Stimulated activated naive CD8-positive, alpha-beta T cell treated with anti-CD3 and anti-CD28 coated beads, Interleukin-15, amount 100 ng/mL, for 72 hours (primary cell): ENCODE measurements around the gene BID.
"Not testable (repeated sequence)": the region's sequence is repeated elsewhere in the genome, so short reads cannot be mapped to it uniquely, and the experiment has no call there.

ENCODE experiments used
- ATAC-seq: fragments of 150-1000 bp; cut with Tn5 transposase; 2 replicates; pipeline ENCODE4 v1.10.0; 2021; ENCODE audit warnings: mild to moderate bottlenecking, moderate library complexity
- DNase-seq, 2 donors: peaks; one replicate each; pipeline ENCODE4 v3.0.0; 2021 to 2022
- H3K27ac Mint-ChIP-seq, 2 donors: one replicate each; pipeline ENCODE4 v1.8.0; 2022; ENCODE audit warnings: mild to moderate bottlenecking in 2 of 2, mixed read lengths in 2 of 2, moderate library complexity in 2 of 2
- H3K27me3 Mint-ChIP-seq: one replicate; pipeline ENCODE4 v1.8.0; 2022; ENCODE audit warnings: mixed read lengths
- H3K4me1 Mint-ChIP-seq: one replicate; pipeline ENCODE4 v1.8.0; 2022; ENCODE audit warnings: mild to moderate bottlenecking, mixed read lengths
- H3K4me3 Mint-ChIP-seq, 2 donors: one replicate each; pipeline ENCODE4 v1.8.0; 2022; ENCODE audit warnings: mild to moderate bottlenecking in 2 of 2, mixed read lengths in 2 of 2, moderate library complexity in 1 of 2
- H3K9me3 Mint-ChIP-seq, 2 donors: one replicate each; pipeline ENCODE4 v1.8.0; 2022; ENCODE audit warnings: mixed read lengths in 2 of 2

The BID gene

GRCh38 chr22:17698276-17698675 lies 76.0 kb downstream of the BID start:
- H3K27me3 Mint-ChIP-seq, ATAC-seq, H3K4me3 Mint-ChIP-seq, DNase-seq, H3K9me3 Mint-ChIP-seq, H3K27ac Mint-ChIP-seq: not testable (repeated sequence)
- peaks cover 11% of the 10 kb centered on the region for H3K4me1 Mint-ChIP-seq

- H3K4me3 Mint-ChIP-seq, ATAC-seq, H3K27me3 Mint-ChIP-seq, H3K9me3 Mint-ChIP-seq, H3K27ac Mint-ChIP-seq, DNase-seq: not testable (repeated sequence)
- H3K4me1 Mint-ChIP-seq = peaks cover 11% of the 10 kb centered on the region
Measured at GRCh38 chr22:17697196-17697595, 77.1 kb downstream of the BID start.

DNA sequence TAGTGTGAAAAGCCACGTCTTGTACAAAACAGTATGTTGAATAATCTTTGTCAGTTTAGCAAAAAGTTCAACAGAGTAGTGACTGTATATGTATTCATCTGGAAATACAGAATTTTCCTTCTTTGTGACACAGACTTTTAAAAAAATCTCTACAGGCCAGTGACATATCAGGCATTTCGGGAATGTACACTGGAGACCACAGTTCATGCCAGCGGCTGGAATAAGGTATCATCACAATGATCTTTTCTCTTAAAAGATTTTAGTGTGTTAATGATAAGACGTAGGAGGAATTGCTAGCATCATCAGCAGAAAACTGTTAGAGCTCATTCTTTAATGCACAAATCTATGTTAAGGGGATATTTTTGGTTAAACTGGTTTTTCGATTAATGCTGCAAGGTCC lies 78.3 kb downstream of the BID start:
- H3K4me3 Mint-ChIP-seq = no peak overlapping the region
- no peaks in the 10 kb centered on the region for H3K9me3 Mint-ChIP-seq
- H3K27me3 Mint-ChIP-seq = no peaks in the 10 kb centered on the region
- DNase-seq = no peak
- no peak for ATAC-seq
- no peak overlapping the region for H3K27ac Mint-ChIP-seq
- H3K4me1 Mint-ChIP-seq = peaks cover 11% of the 10 kb centered on the region

DNA sequence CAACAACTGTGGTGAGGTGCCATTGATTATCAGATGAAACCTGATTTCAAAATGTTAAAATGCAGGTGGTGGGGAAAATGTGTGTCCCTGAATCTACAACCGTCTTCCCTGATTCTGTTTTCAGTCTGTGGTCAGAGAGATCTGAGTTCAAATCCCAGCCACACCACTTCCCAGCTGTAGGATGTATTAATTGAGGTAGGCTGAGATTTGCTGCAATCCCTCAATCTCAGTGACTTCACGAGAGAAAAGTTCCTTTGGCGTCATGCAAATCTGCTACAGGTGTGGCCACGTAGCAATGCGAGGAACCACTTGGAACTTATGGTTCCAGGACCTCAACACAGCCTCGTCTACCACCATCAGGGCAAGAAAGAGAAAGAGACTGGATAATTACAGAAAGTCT lies 79.5 kb downstream of the BID start:
- no peak for DNase-seq
- no peak for ATAC-seq
- Mint-ChIP-seq H3K9me3 (no peaks in the 10 kb centered on the region), H3K4me3 (no peak overlapping the region), H3K27ac (no peak overlapping the region), H3K4me1 (peaks cover 11% of the 10 kb centered on the region), H3K27me3 (no peaks in the 10 kb centered on the region)

DNA sequence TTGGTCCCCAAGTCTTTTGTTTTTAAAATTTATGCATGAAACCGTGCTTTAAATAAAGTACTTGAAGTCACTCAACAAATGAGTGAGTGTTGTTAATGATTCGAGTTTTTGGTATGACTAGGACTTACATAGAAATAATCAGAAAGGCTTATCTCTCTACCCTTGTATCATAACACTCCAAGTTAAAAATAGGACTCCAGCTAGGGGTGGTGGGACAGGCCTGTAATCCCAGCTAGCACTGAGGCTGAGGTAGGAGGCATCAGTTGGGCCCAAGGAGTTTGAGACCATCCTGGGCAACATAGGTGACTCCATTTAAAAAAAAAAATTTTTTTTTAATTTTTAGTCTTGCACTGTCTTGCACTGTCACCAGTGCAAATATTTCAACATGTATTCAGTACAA lies 80.1 kb downstream of the BID start:
- ATAC-seq (no peak), DNase-seq (no peak)
- H3K4me1 Mint-ChIP-seq = peaks cover 11% of the 10 kb centered on the region
- H3K27ac Mint-ChIP-seq = no peak overlapping the region
- H3K9me3 Mint-ChIP-seq = no peaks in the 10 kb centered on the region
- no peak overlapping the region for H3K4me3 Mint-ChIP-seq
- no peaks in the 10 kb centered on the region for H3K27me3 Mint-ChIP-seq

DNA sequence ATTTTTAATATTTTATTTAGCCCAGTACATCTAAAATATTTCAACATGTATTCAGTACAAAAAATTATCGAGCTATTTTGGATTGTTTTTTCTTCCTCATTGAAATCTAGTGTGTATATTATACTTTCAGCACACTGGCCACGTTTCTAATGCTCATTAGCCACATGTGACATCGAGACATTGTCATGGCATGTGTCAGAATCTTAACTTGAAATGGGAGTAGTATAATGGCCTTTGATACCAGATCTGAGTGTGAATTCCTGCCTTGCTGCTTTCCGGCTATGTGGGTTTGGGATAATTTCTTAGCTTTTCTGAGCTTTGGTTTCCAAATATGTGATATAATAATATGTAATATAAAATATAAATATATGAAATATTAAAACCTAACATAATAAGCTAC lies 81.4 kb downstream of the BID start:
- DNase-seq (no peak), ATAC-seq (no peak)
- peaks cover 4% of the 10 kb centered on the region for H3K4me1 Mint-ChIP-seq
- no peaks in the 10 kb centered on the region for H3K27me3 Mint-ChIP-seq
- H3K4me3 Mint-ChIP-seq = no peak overlapping the region
- H3K9me3 Mint-ChIP-seq = no peaks in the 10 kb centered on the region
- H3K27ac Mint-ChIP-seq = no peak overlapping the region

- Mint-ChIP-seq H3K4me3 (no peak overlapping the region), H3K27ac (no peak overlapping the region), H3K9me3 (no peaks in the 10 kb centered on the region), H3K4me1 (no peaks in the 10 kb centered on the region), H3K27me3 (no peaks in the 10 kb centered on the region)
- ATAC-seq (no peak), DNase-seq (no peak)
Measured at GRCh38 chr22:17684245-17684644, 90.0 kb downstream of the BID start.
